HepG2 (cell line): ENCODE data around the gene ALDOA. TPM values are rescaled to one million over a fixed set of nuclear protein-coding genes. Genes with fewer than 3 reads are reported as not detected.

Source experiments
- ATAC-seq: fragments of 200-7000 bp; cut with Tn5 transposase; 3 replicates; pipeline ENCODE4 v1.9.1; 2020; ENCODE audit warnings: mild to moderate bottlenecking, moderate library complexity
- BruUV-seq: library from RNA; stranded (reverse); fragments of 400-500 nt; replicated peaks from 2 replicates; lab custom pipeline; 2021; lab: Mats Ljungman, UMichigan
- CTCF ChIA-PET: fragments of 300-600 bp; formaldehyde crosslinking; extraction: SDS; loops from one replicate; lab custom pipeline; 2021; ENCODE audit warnings: low total read pairs, inconsistent platforms, low intra/inter-chr PET ratio; lab: Yijun Ruan, JAX
- POLR2A ChIA-PET: fragments of 350-600 bp; sonication (Branson Sonifier 250); formaldehyde crosslinking; loops from one replicate; lab custom pipeline; 2020; ENCODE audit warnings: antibody characterized with exemption, inconsistent platforms; lab: Yijun Ruan, JAX
- DNase-seq: peaks from one replicate; pipeline ENCODE4 v3.0.0-alpha.2; 2015; ENCODE audit warnings: low spot score
- FAIRE-seq: peaks from 3 replicates; lab custom pipeline; 2011; peaks lifted over from hg19 to GRCh38; lab: Jason Lieb, UNC
- H2AFZ ChIP-seq: one replicate; pipeline ENCODE4 v1.6.1; 2011; ENCODE audit warnings: low read length, inconsistent platforms
- H3K27ac ChIP-seq: fragments of 300-600 bp; 3 replicates; pipeline ENCODE4 v1.8.0; 2011; ENCODE audit warnings: mixed run types, mild to moderate bottlenecking, mixed read lengths, low read length, inconsistent platforms; ENCODE audit not compliant: insufficient read depth; ENCODE audit errors: extremely low read length
- H3K27me3 ChIP-seq, 2 experiments: fragments of 200-600 bp in 1 of 2; 2 replicates in 1 of 2; 3 replicates in 1 of 2; pipeline versions ENCODE4 v1.6.0 to v1.8.0; 2011; ENCODE audit warnings: low read length in 2 of 2, mild to moderate bottlenecking in 2 of 2, moderate library complexity in 2 of 2, inconsistent platforms in 1 of 2; ENCODE audit not compliant: insufficient read depth in 2 of 2, control insufficient read depth in 1 of 2
- H3K36me3 ChIP-seq, 2 experiments: fragments of 200-600 bp in 1 of 2; replicated peaks in 1 of 2; 2 replicates in 1 of 2; 3 replicates in 1 of 2; pipeline versions ENCODE4 v1.5.1 to v1.8.0; 2011; ENCODE audit warnings: low read length in 2 of 2, inconsistent platforms in 1 of 2; ENCODE audit not compliant: insufficient read depth in 2 of 2, control insufficient read depth in 1 of 2
- H3K4me1 ChIP-seq: 2 replicates; pipeline ENCODE4 v1.5.1; 2012; ENCODE audit warnings: low read length, inconsistent platforms; ENCODE audit not compliant: insufficient read depth
- H3K4me2 ChIP-seq: 2 replicates; pipeline ENCODE4 v1.6.0; 2011; ENCODE audit warnings: low read depth, low read length, inconsistent platforms
- H3K4me3 ChIP-seq, 3 experiments: fragments of 200-600 bp in 1 of 3; sonication (generic), shearing (Covaris generic) in 1 of 3; replicated peaks in 1 of 3; 2 replicates each; pipeline ENCODE4 v1.5.1; 2011 to 2016; ENCODE audit warnings: low read length in 3 of 3, inconsistent platforms in 2 of 3, low read depth in 2 of 3, mild to moderate bottlenecking in 2 of 3, control low read depth in 1 of 3, mixed read lengths in 1 of 3; ENCODE audit not compliant: insufficient read depth in 1 of 3
- H3K79me2 ChIP-seq: one replicate; pipeline ENCODE4 v1.6.1; 2011; ENCODE audit warnings: low read length, inconsistent platforms; ENCODE audit not compliant: insufficient read depth
- H3K9ac ChIP-seq: 2 replicates; pipeline ENCODE4 v1.6.0; 2011; ENCODE audit warnings: mild to moderate bottlenecking, low read depth, low read length, inconsistent platforms; ENCODE audit not compliant: insufficient read depth
- H3K9me3 ChIP-seq: 2 replicates; pipeline ENCODE4 v1.5.1; 2012; ENCODE audit warnings: mild to moderate bottlenecking, low read length
- H4K20me1 ChIP-seq: 2 replicates; pipeline ENCODE4 v1.6.0; 2011; ENCODE audit warnings: inconsistent platforms, mild to moderate bottlenecking, low read length, moderate library complexity; ENCODE audit not compliant: insufficient read depth
- ZFYVE20 ChIP-seq: sonication (generic); formaldehyde crosslinking; IDR thresholded peaks from 2 replicates; pipeline ENCODE4 v1.8.0; 2023; ENCODE audit warnings: low read depth, mild to moderate bottlenecking, moderate library complexity, missing genetic modification reagents, borderline replicate concordance
- WGBS: methylation state at CpG from one replicate; pipeline ENCODE4 v1.1.6; 2017; ENCODE audit warnings: low lambda C conversion rate; 5-methylcytosine and 5-hydroxymethylcytosine counted together
- in situ Hi-C: cut with HindIII; loops from 2 replicates; pipeline ENCODE4 v1.10.0; 2017; ENCODE audit warnings: low pct_unique_long_range_greater_than_20kb; ENCODE audit not compliant: extremely low pct_ligation_motif_present
- intact Hi-C: fragments of 100-400 bp; cut with micrococcal nuclease; formaldehyde crosslinking; loops from one replicate; pipeline ENCODE4 v1.10.0; 2022; ENCODE audit not compliant: unreplicated experiment
- polyA plus RNA-seq, 8 experiments: library from polyadenylated mRNA; depleted of rRNA in 3 of 8; stranded (reverse) in 7 of 8; unstranded in 1 of 8; fragments of >200 nt; fragmentation: Illumina TruSeq in 4 of 8; extraction: Trizol in 4 of 8; gene quantifications; 2 replicates each; pipeline versions ENCODE4 v1.2.1 to v1.2.3, GENCODE V29; 2011 to 2016; ENCODE audit warnings: low read depth in 4 of 8, missing spikeins in 1 of 8, mixed read lengths in 1 of 8; ENCODE audit not compliant: insufficient read depth in 1 of 8
- total RNA-seq, 5 experiments: library from RNA; depleted of rRNA; stranded (reverse); fragments of >200 nt; fragmentation: Illumina TruSeq; extraction: Trizol; gene quantifications; 2 replicates each; pipeline ENCODE4 v1.2.3, GENCODE V29; 2016; ENCODE audit warnings: low read depth in 1 of 5
- TF ChIP-seq, protein P1 (sequence below): sonication (generic); formaldehyde crosslinking; IDR thresholded peaks from 2 replicates; pipeline ENCODE4 v1.5.0; 2020; ENCODE audit warnings: missing genetic modification reagents, mild to moderate bottlenecking, borderline replicate concordance
- TF ChIP-seq, protein P2 (sequence below): sonication (generic); formaldehyde crosslinking; IDR thresholded peaks from 2 replicates; pipeline ENCODE4 v1.9.0; 2022; ENCODE audit warnings: missing genetic modification reagents, mild to moderate bottlenecking, borderline replicate concordance
- TF ChIP-seq, protein P3 (sequence below): sonication (generic); formaldehyde crosslinking; IDR thresholded peaks from 2 replicates; pipeline ENCODE4 v1.8.1; 2023; ENCODE audit warnings: mild to moderate bottlenecking, missing genetic modification reagents

Gene ALDOA
- total and polyA plus RNA-seq, 2 of the 13 experiments (the other 11 are each of a cell fraction or from before 2014, with no cell fraction given) = 925 to 1,884 TPM

DNA sequence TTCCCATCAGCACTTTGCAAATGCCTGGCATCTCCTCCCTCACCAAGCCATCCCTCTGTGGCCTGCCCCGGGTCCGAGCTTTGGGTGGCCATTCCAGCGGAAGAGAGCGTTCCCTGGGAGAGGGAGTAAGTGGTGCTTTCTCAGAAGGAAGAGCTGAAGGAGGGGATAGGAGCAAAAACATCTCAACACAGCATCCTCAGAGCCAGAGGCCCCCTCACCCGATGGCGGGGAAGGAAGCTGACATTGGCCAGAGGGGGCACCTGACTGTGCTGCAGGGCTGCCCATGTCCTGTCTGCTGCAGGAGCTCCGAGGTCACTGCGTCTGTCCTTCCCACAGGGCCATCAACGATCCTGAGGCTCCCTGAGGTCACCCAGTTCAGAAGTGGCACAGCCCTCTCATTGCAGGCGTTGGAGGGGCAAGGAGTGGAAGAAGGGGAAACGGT lies 34.1 kb upstream of the ALDOA start:
- CTCF ChIA-PET = interaction anchor here (1.1 to 2.7 kb wide), 3 partner anchors 21 to 331 kb away, joined by 4 to 11 read pairs (median 5); a partner anchor contains a TSS
- H2AFZ ChIP-seq = no peak overlapping the region
- no peaks in the 10 kb centered on the region for H3K36me3 ChIP-seq
- in situ Hi-C loops = loop anchor here (10.0 kb wide), 1 partner anchor 337 kb away; no protein-coding TSS in a partner anchor
- intact Hi-C loops = loop anchor here (5.0 kb wide), 1 partner anchor 329 kb away; no protein-coding TSS in a partner anchor
- 33% methylated on average over 11 of the region's 11 CpGs for WGBS
- peak overlapping the region in 1 of 3 experiments; percentile 18; a peak in 1 of 6 replicates for H3K4me3 ChIP-seq
- H3K27ac ChIP-seq = no peak overlapping the region
- H3K9ac ChIP-seq = no peak overlapping the region
- peaks cover 16 to 59% of the 10 kb centered on the region in 2 experiments for H3K27me3 ChIP-seq
- H3K4me1 ChIP-seq = peaks cover 23% of the 10 kb centered on the region
- TF ChIP-seq, protein P1, sequence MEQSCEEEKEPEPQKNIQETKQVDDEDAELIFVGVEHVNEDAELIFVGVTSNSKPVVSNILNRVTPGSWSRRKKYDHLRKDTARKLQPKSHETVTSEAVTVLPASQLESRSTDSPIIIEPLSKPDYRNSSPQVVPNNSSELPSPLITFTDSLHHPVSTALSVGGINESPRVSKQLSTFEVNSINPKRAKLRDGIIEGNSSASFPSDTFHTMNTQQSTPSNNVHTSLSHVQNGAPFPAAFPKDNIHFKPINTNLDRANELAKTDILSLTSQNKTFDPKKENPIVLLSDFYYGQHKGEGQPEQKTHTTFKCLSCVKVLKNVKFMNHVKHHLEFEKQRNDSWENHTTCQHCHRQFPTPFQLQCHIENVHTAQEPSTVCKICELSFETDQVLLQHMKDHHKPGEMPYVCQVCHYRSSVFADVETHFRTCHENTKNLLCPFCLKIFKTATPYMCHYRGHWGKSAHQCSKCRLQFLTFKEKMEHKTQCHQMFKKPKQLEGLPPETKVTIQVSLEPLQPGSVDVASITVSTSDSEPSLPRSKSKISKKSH (CRISPR knock-in tag) = no peak
- TF ChIP-seq ZFYVE20 (CRISPR knock-in tag) = no peak
- TF ChIP-seq, protein P2, sequence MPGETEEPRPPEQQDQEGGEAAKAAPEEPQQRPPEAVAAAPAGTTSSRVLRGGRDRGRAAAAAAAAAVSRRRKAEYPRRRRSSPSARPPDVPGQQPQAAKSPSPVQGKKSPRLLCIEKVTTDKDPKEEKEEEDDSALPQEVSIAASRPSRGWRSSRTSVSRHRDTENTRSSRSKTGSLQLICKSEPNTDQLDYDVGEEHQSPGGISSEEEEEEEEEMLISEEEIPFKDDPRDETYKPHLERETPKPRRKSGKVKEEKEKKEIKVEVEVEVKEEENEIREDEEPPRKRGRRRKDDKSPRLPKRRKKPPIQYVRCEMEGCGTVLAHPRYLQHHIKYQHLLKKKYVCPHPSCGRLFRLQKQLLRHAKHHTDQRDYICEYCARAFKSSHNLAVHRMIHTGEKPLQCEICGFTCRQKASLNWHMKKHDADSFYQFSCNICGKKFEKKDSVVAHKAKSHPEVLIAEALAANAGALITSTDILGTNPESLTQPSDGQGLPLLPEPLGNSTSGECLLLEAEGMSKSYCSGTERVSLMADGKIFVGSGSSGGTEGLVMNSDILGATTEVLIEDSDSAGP (CRISPR knock-in tag) = peak; percentile 36; the same call in 1 of the 2 replicates
- TF ChIP-seq, protein P3, sequence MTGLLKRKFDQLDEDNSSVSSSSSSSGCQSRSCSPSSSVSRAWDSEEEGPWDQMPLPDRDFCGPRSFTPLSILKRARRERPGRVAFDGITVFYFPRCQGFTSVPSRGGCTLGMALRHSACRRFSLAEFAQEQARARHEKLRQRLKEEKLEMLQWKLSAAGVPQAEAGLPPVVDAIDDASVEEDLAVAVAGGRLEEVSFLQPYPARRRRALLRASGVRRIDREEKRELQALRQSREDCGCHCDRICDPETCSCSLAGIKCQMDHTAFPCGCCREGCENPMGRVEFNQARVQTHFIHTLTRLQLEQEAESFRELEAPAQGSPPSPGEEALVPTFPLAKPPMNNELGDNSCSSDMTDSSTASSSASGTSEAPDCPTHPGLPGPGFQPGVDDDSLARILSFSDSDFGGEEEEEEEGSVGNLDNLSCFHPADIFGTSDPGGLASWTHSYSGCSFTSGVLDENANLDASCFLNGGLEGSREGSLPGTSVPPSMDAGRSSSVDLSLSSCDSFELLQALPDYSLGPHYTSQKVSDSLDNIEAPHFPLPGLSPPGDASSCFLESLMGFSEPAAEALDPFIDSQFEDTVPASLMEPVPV (CRISPR knock-in tag) = 0 out of 2 replicates have a peak, but pooled peaks have one; percentile 16
- TF ChIP-seq, all 625 proteins: peak for 2
- Histone ChIP-seq H3K9me3 (no peaks in the 10 kb centered on the region), H3K79me2 (no peaks in the 10 kb centered on the region), H4K20me1 (no peaks in the 10 kb centered on the region; the same call in 1 of the 2 replicates), H3K4me2 (peak overlapping the region; percentile 33; the same call in 1 of the 2 replicates)
- DNase-seq (no peak), FAIRE-seq (no peak), ATAC-seq (peak; percentile 6; the same call in 2 of the 3 replicates)
- no TSS peak for BruUV-seq
- POLR2A ChIA-PET = interaction anchor here (1.0 to 1.7 kb wide), 7 partner anchors 21 to 386 kb away, joined by 3 to 6 read pairs (median 3); partner anchors contain the start of genes ALDOA, DOC2A, INO80E and KCTD13
